Measurements from ENCODE around the gene LTK.

Gene LTK

DNA sequence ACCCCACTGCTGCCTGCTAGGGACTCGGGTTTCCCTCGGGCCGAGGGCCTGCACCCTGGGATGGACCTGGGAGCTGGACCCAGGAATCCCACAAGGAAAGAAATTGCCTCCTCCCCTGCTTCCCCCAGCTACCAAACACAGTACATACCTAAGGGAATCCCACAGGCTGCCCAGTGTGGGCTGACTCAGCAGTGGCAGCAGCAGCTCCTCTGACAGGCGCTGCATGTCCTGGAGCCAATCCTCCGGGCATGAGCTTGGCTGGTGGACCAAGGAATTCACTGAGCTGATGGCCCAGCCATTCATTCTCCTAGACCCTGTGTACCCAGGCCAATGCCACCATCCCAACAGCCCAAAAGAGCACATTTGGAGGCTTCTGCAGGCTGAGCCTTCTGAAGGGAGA lies 9.5 kb upstream of the LTK start:
- DNase-seq = no peak

DNA sequence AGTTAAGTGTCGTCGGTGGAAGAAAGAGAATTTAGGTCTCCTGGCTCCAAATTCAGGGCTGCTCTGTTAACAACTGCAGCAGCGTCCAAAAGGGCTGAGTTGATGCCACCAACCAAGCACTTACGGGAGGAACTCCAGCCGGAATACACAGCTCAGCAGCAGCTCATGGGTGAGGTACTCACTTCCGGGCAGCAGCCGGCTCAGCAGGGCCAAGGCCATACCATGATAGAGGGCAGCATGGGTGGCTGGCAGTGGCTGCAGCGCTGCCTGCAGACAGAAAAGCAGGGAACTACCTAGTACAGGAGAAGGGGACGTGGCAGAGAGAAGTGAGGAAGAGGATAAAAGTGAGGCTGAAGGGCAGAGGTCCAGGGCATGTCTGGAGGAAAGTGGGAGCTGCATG lies 8.0 kb upstream of the LTK start:
- DNase-seq = no peak

DNA sequence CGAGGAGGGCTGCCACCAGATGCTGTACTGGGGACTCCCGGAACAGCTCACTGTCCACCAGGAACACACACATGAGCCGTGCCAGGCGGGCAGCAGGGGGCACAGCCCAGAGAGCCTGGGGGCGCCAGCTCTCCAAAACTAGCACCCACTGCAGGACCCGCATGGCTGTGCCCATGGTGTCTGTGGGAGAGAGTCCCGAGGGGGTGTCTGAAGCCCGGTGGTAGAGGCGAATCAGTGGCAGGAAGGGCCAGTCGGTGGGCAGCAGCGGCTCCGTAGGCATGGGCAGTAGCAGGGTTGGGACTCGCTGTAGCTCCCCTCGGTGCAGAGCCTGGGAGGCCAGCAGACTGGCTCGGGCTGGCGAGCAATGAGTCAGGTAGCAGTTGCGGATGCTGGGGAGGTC lies 7.0 kb upstream of the LTK start:
- DNase-seq = no peak

DNA sequence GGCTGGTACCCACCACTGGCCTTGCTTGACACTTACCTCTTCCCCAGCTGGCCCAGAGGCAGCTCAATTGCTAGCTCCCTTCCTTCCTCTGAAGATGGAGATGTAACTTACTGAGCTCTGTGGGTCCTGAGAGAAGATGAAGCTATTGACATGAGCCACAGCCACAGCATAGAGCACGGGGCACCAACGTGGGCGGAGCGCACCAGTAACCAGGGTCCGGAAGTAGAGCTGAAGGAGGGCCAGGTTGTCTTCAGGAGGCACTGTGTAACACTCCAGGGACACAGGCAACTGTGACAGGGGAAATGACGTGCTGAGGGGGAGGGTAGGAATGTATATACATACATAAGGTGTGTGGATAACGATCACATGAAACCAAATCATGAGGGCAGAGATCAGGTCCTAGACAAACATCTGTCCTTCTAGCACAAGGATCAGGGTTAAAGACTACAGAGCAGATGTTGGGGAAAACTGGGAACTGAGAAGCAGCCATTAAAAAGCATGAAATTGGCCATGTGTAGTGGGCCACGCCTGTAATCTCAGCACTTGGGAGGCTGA lies 4.3 kb upstream of the LTK start:
- no peak for DNase-seq

DNA sequence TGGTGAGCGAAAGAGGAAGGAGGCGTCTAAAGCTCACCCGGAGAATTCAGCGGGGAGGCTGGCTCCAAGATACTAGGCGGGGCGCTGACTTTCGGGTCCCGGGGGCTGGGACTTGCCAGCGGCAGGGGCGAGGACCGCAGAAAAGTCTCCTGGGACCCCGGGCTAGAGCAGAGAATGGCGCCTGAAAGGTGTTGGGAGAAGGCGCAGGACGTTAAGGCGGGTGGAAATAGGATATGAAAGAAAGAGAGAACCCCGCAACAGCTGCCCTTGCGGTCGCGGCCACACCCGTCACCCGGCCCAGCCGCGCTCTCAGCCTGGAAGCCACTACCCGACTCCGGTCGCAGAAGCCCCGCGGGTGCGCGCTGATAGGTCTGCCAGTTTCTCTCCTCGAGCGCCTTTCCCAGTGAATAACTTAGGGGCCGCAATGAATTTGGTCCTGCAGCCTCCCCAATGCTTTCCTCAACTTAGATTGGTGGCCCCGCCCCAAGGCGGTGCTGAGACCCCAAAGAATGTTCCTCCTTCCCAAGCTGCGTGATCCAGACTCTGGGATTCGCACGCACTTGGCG lies 604 bp downstream of the LTK start:
- DNase-seq = no peak

GRCh38 chr15:41512512-41512939 lies 1.1 kb downstream of the LTK start:
- DNase-seq = no peak

GRCh38 chr15:41511899-41512369 lies 1.7 kb downstream of the LTK start:
- no peak for DNase-seq

- DNase-seq = no peak
Measured at GRCh38 chr15:41511331-41511898, 2.2 kb downstream of the LTK start.

GRCh38 chr15:41510728-41511127 lies 2.9 kb downstream of the LTK start:
- DNase-seq = no peak

DNA sequence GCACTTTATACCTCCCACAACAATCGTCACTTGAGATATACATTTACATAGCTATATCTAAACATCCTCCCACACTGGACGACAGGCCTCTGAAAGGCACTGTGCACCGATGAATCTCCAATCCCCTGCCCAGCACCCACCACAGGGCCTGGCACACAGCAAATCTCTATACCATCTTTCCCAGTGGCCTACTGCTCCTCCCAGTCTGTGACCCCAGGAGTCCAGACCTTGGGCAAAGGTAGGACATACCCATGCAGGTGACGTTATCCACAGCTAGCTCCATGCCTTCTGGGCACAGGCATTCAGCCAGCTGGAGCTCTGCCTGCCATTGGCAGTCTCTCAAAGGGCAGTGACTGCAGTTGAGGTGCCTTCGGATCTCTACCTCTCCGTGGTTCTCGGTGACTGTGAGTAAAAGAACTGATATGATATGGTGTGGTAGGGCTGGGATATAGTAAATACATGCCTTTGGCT lies 5.8 kb downstream of the LTK start:
- DNase-seq = no peak

GRCh38 chr15:41506796-41507341 lies 6.8 kb downstream of the LTK start:
- DNase-seq = no peak

- no peak for DNase-seq
Measured at GRCh38 chr15:41505776-41506175, 7.9 kb downstream of the LTK start.

DNA sequence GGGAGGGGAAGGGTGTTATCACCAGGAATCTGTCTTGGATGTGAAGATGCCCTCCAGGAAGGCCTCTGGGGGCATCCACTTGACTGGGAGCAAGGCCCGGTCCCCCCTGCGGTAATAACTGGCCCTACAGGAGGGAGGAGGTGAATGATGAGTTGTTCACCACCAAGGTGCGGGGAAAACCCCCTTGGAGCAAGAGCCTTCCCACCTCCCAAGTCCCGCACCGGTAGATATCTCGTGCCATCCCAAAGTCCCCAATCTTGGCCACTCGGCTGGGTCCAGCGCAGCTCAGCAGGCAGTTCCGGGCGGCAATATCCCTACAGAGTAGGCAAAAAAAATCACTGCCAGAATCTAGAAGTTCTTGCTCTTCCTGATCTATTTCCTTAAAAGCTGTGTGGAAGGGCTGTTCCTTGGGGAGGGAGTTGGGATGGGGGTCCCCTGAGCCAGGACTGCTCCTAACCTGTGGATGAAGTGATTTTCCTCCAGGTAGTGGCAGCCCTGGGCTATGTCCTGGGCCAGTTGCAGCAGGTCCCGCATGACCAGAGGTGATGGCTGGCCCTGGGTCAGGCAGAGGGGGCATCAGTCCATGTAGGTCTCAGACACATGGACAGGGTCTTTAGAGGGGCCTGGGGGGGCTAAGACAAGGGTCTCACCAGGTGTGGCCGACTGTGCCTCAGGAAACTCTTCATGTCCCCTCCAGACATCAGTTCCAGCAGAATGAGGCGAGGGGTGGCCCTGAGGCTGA lies 8.7 kb downstream of the LTK start:
- no peak for DNase-seq

DNA sequence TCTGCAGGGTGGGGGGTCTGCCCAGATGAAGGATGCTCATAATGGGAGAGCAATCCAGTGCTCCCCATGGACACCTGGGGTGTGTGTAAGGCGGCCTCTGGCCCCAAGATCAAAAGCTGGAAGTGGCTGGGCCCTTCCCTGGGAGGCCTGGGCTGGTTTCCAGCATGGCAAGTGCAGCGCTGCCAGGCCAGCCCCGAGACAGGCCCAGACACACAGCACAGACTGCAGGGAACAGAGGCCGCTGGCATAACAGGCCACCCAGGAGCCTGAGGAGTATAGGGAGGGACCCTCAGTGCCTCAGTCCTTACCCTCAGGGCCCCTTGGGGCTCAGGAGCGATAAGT lies 10.0 kb downstream of the LTK start:
- DNase-seq = no peak

- DNase-seq = no peak
Measured at GRCh38 chr15:41502795-41503668, 10.6 kb downstream of the LTK start.

- peak; percentile 15 for DNase-seq
Measured at GRCh38 chr15:41501931-41502794, 11.5 kb downstream of the LTK start.

GRCh38 chr15:41501191-41501917 lies 12.3 kb downstream of the LTK start:
- DNase-seq = no peak

GRCh38 chr15:41499109-41499851 lies 14.3 kb downstream of the LTK start:
- no peak for DNase-seq

- no peak for DNase-seq
Measured at GRCh38 chr15:41498657-41499056, 15.0 kb downstream of the LTK start.

All from effector CD8-positive, alpha-beta T cell (primary cell).